ENCODE measurements around the gene TP53I13. TPM values are rescaled to one million over a fixed set of nuclear protein-coding genes. Genes with fewer than 3 reads are reported as not detected.

The TP53I13 gene
- total and polyA plus RNA-seq, 7 experiments from 2014 or later, result 19.3 to 87.5 (median 61.7) TPM

DNA sequence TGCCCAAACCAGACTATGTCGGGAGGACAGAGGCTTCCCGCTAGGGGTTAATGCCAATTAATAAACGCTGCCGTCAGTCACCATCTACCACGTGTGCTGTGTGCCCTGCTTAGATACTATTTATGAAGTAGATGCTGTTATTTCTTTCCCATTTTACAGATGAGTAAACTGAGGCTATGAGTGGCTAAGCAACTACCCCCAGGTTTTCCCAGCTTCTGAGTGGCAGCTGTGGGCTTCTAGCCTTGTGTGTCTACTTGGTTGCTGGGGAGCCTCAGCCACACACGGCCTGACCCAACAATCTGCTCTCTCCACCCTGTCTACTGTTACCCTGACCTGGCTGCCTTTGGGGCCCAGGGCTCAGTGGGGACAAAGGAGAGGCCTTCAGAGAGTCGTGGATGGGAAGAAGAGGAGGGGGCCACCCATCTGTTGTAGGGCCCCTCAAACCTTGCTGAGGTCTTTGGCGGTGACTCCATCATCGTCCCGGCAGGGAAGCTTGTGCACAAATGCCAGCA lies 13.8 kb downstream of the TP53I13 start:
- peaks cover 0 to 47% (median 8%) of the 10 kb centered on the region in 3 experiments for H3K36me3 ChIP-seq (ENCODE audit: control insufficient read depth in 2 of 3, insufficient read depth in 3 of 3, low read length in 3 of 3)
- H3K9me3 Mint-ChIP-seq, result no peaks in the 10 kb centered on the region
- H3K4me1 Mint-ChIP-seq, result peaks cover 32 to 45% (median 42%) of the 10 kb centered on the region in 7 donors
- CTCF ChIA-PET, result interaction anchor here (2.0 to 3.5 kb wide), 4 partner anchors 10 to 35 kb away, joined by 10 to 49 read pairs (median 22); partner anchors contain the start of gene ANKRD13B
- no peak overlapping the region for H3K4me3 Mint-ChIP-seq
- no peaks in the 10 kb centered on the region for H3K27me3 Mint-ChIP-seq
- intact Hi-C loops (cut with micrococcal nuclease), result no loop called here
- no peak overlapping the region for H3K27ac ChIP-seq (ENCODE audit: low read depth, low read length)
- H3K4me3 ChIP-seq (ENCODE audit: low read length), result no peak overlapping the region
- no peaks in the 10 kb centered on the region for H3K27me3 ChIP-seq (ENCODE audit: control insufficient read depth in 2 of 2, insufficient read depth in 2 of 2, low read length in 2 of 2)
- peaks cover 12 to 32% of the 10 kb centered on the region in 2 donors for H3K4me1 ChIP-seq (ENCODE audit: control insufficient read depth in 2 of 2, insufficient read depth in 2 of 2, low read length in 2 of 2)
- no peak for ATAC-seq
- H3K36me3 Mint-ChIP-seq, result peaks cover 0 to 22% (median 8%) of the 10 kb centered on the region in 5 donors
- H3K9me3 ChIP-seq (ENCODE audit: control insufficient read depth in 2 of 3, low read length in 3 of 3), result no peaks in the 10 kb centered on the region
- POLR2A ChIA-PET, result interaction anchor here (1.0 to 3.8 kb wide), 4 partner anchors 9 to 35 kb away, joined by 3 to 22 read pairs (median 9); partner anchors contain the start of gene ANKRD13B
- peak overlapping the region in 3 of 9 donors; percentile 8 to 38 (median 11) for H3K27ac Mint-ChIP-seq
- no peak for DNase-seq

DNA sequence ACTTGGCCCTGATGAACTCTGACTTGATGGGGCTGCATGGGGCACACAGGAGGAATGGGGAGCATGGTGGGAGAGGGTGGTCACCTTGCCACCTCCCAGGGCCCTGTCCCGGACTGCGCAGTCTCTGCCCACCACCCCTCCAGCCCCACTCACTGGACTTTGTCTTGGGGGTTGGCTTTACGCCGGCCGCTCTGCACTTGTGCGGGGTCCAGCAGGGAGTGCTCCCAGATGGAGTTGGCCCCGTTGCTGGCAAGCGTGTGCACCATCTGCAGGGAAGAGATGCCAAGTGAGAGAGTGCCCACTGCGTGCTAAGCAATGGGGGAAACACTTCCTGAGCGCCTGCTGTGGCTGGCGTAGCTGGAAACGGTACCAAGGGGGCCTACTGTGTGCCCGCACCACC lies 14.3 kb downstream of the TP53I13 start:
- intact Hi-C loops (cut with micrococcal nuclease), result no loop called here
- H3K9me3 ChIP-seq (ENCODE audit: control insufficient read depth in 2 of 3, low read length in 3 of 3), result no peaks in the 10 kb centered on the region
- peaks cover 16 to 37% of the 10 kb centered on the region in 2 donors for H3K4me1 ChIP-seq (ENCODE audit: control insufficient read depth in 2 of 2, insufficient read depth in 2 of 2, low read length in 2 of 2)
- H3K4me3 ChIP-seq (ENCODE audit: low read length), result no peak overlapping the region
- Mint-ChIP-seq H3K4me1 (peaks cover 36 to 49% (median 47%) of the 10 kb centered on the region in 7 donors), H3K9me3 (no peaks in the 10 kb centered on the region), H3K36me3 (peaks cover 0 to 22% (median 8%) of the 10 kb centered on the region in 5 donors), H3K4me3 (no peak overlapping the region), H3K27me3 (no peaks in the 10 kb centered on the region), H3K27ac (peak overlapping the region in 1 of 9 donors; percentile 62)
- no peak for DNase-seq
- ATAC-seq, result no peak
- no peak overlapping the region for H3K27ac ChIP-seq (ENCODE audit: low read depth, low read length)
- CTCF ChIA-PET, result interaction anchor here (1.1 to 1.6 kb wide), 3 partner anchors 9 to 34 kb away, joined by 3 to 8 read pairs (median 4); no protein-coding TSS in a partner anchor
- no peaks in the 10 kb centered on the region for H3K27me3 ChIP-seq (ENCODE audit: control insufficient read depth in 2 of 2, insufficient read depth in 2 of 2, low read length in 2 of 2)
- POLR2A ChIA-PET, result interaction anchor here (3.8 kb wide), 1 partner anchor 35 kb away, joined by 22 read pairs; no protein-coding TSS in a partner anchor
- H3K36me3 ChIP-seq (ENCODE audit: control insufficient read depth in 2 of 3, insufficient read depth in 3 of 3, low read length in 3 of 3), result peaks cover 0 to 42% (median 8%) of the 10 kb centered on the region in 3 experiments

DNA sequence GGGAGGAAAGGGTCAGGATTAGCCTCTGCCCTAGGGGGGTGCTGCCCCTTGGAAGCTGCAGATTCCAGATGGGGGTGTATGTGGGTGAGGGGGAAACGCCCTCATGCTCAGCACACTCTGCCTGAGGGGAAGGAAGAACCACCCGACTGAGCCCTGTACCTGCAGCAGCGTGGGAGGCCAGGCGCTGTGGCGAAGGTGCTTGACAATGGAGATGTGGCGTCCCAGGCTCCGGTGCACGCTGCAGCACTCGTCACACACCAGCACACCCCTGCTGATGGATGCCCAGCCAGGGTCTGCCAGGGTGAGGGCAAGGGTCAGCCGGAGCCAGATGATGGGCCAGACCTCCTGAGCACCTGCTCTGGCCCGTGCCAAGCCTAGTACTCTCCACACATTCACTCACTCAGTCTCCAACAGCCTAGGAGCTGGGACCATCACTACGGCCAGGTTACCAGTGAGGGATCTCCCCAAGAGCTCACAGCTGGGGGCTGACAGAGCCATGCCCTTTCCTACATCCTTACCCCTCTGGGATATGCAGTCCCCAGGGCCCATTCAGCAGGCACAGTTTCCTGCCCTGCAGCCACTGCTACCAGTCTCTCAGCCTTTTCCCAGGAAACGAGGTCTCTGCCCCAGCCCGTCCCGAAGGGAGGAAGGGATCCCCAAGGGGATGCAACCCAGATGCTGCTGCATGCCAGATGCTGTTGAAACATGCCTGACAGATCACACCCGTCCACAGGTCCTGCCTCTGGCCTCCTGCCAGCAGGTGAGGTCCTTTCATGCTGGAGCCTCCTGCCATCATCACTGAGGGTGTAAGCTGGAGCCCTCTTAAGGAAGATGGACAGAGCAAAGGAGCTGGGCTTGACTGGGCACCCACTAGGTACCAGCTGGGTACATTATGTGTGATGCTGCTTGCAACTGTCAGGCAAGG lies 15.1 kb downstream of the TP53I13 start:
- ATAC-seq, result no peak
- no peak overlapping the region for H3K27ac ChIP-seq (ENCODE audit: low read depth, low read length)
- peaks cover 0 to 34% (median 8%) of the 10 kb centered on the region in 3 experiments for H3K36me3 ChIP-seq (ENCODE audit: control insufficient read depth in 2 of 3, insufficient read depth in 3 of 3, low read length in 3 of 3)
- peak overlapping the region in 5 of 10 donors; percentile 38 to 94 (median 56) for H3K4me3 Mint-ChIP-seq
- H3K27ac Mint-ChIP-seq, result peak overlapping the region in 8 of 9 donors; percentile 41 to 84 (median 69)
- peaks cover 43 to 55% (median 53%) of the 10 kb centered on the region in 7 donors for H3K4me1 Mint-ChIP-seq
- no peak overlapping the region for H3K4me3 ChIP-seq (ENCODE audit: low read length)
- ChIA-PET CTCF (interaction anchor here (1.1 to 1.6 kb wide), 3 partner anchors 8 to 33 kb away, joined by 3 to 8 read pairs (median 4); no protein-coding TSS in a partner anchor), POLR2A (interaction anchor here (5.9 kb wide), 1 partner anchor 32 kb away, joined by 59 read pairs; no protein-coding TSS in a partner anchor)
- no peak for DNase-seq
- H3K36me3 Mint-ChIP-seq, result peaks cover 0 to 22% (median 8%) of the 10 kb centered on the region in 5 donors
- peaks cover 24 to 44% of the 10 kb centered on the region in 2 donors for H3K4me1 ChIP-seq (ENCODE audit: control insufficient read depth in 2 of 2, insufficient read depth in 2 of 2, low read length in 2 of 2)
- intact Hi-C loops (cut with micrococcal nuclease), result no loop called here
- no peaks in the 10 kb centered on the region for H3K9me3 ChIP-seq (ENCODE audit: control insufficient read depth in 2 of 3, low read length in 3 of 3)
- H3K9me3 Mint-ChIP-seq, result no peaks in the 10 kb centered on the region
- H3K27me3 Mint-ChIP-seq, result no peaks in the 10 kb centered on the region
- H3K27me3 ChIP-seq (ENCODE audit: control insufficient read depth in 2 of 2, insufficient read depth in 2 of 2, low read length in 2 of 2), result no peaks in the 10 kb centered on the region

DNA sequence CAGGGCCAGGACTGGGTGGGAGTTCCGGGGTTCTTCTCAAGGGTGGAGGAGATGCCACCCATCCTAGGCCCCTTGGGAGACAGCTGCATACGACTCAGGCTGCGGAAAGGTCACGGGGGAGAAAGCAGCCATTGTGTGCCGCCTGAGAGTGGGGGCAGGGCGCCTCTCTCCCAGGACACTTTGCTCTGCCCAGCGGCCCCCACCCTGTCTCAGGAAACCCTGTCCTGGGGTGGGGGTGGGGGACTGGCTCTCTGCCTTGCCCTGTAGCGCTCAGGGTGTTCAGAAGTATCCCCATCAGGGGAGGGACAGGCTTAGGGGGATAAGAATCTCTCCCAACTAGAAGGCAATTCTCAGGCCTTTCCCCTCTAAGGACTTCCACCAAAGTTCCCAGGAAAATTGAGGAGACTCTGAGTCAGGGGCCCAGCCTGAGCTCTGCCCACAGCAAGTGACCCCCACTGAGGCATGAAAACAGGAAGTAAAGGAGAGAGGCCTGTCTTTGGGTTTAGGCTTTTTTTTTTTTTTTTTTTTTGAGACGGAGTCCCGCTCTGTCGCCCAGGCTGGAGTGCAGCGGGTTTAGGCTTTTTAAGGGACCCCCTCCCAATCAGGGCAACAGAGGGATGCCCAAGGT lies 16.1 kb downstream of the TP53I13 start:
- H3K27me3 ChIP-seq (ENCODE audit: control insufficient read depth in 2 of 2, insufficient read depth in 2 of 2, low read length in 2 of 2), result no peaks in the 10 kb centered on the region
- intact Hi-C loops (cut with micrococcal nuclease), result no loop called here
- DNase-seq (no peak), ATAC-seq (no peak)
- Mint-ChIP-seq H3K4me1 (peaks cover 43 to 55% (median 53%) of the 10 kb centered on the region in 7 donors), H3K4me3 (peak overlapping the region; percentile 16 to 94 (median 57)), H3K27me3 (no peaks in the 10 kb centered on the region), H3K27ac (peak overlapping the region in 8 of 9 donors; percentile 62 to 86 (median 78)), H3K9me3 (no peaks in the 10 kb centered on the region), H3K36me3 (peaks cover 0 to 22% (median 8%) of the 10 kb centered on the region in 5 donors)
- no peaks in the 10 kb centered on the region for H3K9me3 ChIP-seq (ENCODE audit: control insufficient read depth in 2 of 3, low read length in 3 of 3)
- H3K27ac ChIP-seq (ENCODE audit: low read depth, low read length), result peak overlapping the region; percentile 30
- peaks cover 0 to 26% (median 8%) of the 10 kb centered on the region in 3 experiments for H3K36me3 ChIP-seq (ENCODE audit: control insufficient read depth in 2 of 3, insufficient read depth in 3 of 3, low read length in 3 of 3)
- CTCF ChIA-PET, result interaction anchor here (1.0 to 1.6 kb wide), 2 partner anchors 30 to 194 kb away, joined by 6 to 8 read pairs; no protein-coding TSS in a partner anchor
- POLR2A ChIA-PET, result interaction anchor here (1.1 to 5.9 kb wide), 2 partner anchors 10 to 31 kb away, joined by 4 to 59 read pairs; no protein-coding TSS in a partner anchor
- H3K4me1 ChIP-seq (ENCODE audit: control insufficient read depth in 2 of 2, insufficient read depth in 2 of 2, low read length in 2 of 2), result peaks cover 24 to 44% of the 10 kb centered on the region in 2 donors
- H3K4me3 ChIP-seq (ENCODE audit: low read length), result no peak overlapping the region

DNA sequence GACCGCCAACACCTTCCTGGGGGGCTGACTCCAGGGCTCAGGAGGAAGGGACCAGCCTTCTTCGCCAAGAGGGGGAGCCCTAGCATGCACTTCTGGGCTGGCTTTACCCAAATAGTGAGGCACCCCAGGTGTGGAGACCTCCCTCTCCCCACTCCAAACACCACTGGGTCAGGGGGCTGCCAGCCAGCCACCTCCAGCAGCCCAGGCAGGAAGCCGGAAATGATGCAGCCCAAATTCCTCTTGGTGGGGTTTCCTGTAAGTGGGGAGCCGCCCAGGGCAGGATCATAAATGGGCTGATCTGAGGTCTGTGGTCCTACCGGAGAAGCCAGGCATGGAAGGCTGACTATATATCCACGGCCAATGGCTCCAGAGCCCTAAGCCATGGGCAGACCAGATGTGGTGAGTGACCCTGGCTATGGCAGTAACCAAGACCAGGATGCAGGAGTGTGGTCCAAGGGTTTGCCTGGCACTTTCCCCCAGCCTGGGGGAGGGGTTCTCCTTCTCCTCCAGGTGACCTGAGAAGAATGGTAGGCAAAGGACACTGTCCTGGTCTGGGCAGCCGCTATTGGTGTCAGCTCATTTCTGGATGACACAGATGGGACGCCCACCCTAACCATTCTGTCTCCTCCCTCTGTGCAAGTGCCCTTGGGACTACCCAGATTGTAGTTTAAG lies 16.7 kb downstream of the TP53I13 start:
- ChIA-PET CTCF (interaction anchor here (0.7 to 2.0 kb wide), 6 partner anchors 11 to 194 kb away, joined by 3 to 21 read pairs (median 4); no protein-coding TSS in a partner anchor), POLR2A (interaction anchor here (1.1 to 5.9 kb wide), 5 partner anchors 9 to 346 kb away, joined by 4 to 59 read pairs (median 6); partner anchors contain the start of gene TP53I13)
- Histone ChIP-seq H3K27ac (ENCODE audit: low read depth, low read length) (peak overlapping the region; percentile 30), H3K4me3 (ENCODE audit: low read length) (peak overlapping the region; percentile 23), H3K36me3 (ENCODE audit: control insufficient read depth in 2 of 3, insufficient read depth in 3 of 3, low read length in 3 of 3) (peaks cover 0 to 25% (median 8%) of the 10 kb centered on the region in 3 experiments), H3K27me3 (ENCODE audit: control insufficient read depth in 2 of 2, insufficient read depth in 2 of 2, low read length in 2 of 2) (no peaks in the 10 kb centered on the region), H3K9me3 (ENCODE audit: control insufficient read depth in 2 of 3, low read length in 3 of 3) (no peaks in the 10 kb centered on the region), H3K4me1 (ENCODE audit: control insufficient read depth in 2 of 2, insufficient read depth in 2 of 2, low read length in 2 of 2) (peaks cover 29 to 49% of the 10 kb centered on the region in 2 donors)
- intact Hi-C loops (cut with micrococcal nuclease), result no loop called here
- Mint-ChIP-seq H3K27me3 (no peaks in the 10 kb centered on the region), H3K27ac (peak overlapping the region; percentile 40 to 86 (median 67)), H3K4me1 (peaks cover 43 to 58% (median 54%) of the 10 kb centered on the region in 7 donors), H3K9me3 (no peaks in the 10 kb centered on the region), H3K4me3 (peak overlapping the region; percentile 25 to 94 (median 65)), H3K36me3 (peaks cover 0 to 18% (median 4%) of the 10 kb centered on the region in 5 donors)
- ATAC-seq (no peak), DNase-seq (peak in 1 of 9 donors; percentile 18)

Data from naive thymus-derived CD4-positive, alpha-beta T cell (primary cell).